ENCODE data around the gene KRTAP10-7.
"Not testable (repeated sequence)": the region's sequence is repeated elsewhere in the genome, so short reads cannot be mapped to it uniquely, and the experiment has no call there.

KRTAP10-7 gene

GRCh38 chr21:44628707-44629391, 28.5 kb downstream of the KRTAP10-7 start:
- in situ Hi-C loops (cut with HindIII; ENCODE audit: low sequenced_read_pairs) = no loop called here

- in situ Hi-C loops (cut with HindIII; ENCODE audit: low sequenced_read_pairs) = no loop called here
These were observed 30.0 kb downstream of the KRTAP10-7 start for GRCh38 chr21:44630440-44630839.

GRCh38 chr21:44632067-44632466, 31.7 kb downstream of the KRTAP10-7 start:
- in situ Hi-C loops (cut with HindIII; ENCODE audit: low sequenced_read_pairs) = no loop called here

GRCh38 chr21:44636209-44637017, 36.0 kb downstream of the KRTAP10-7 start:
- in situ Hi-C loops (cut with HindIII; ENCODE audit: low sequenced_read_pairs) = no loop called here

- in situ Hi-C loops (cut with HindIII; ENCODE audit: low sequenced_read_pairs) = no loop called here
These were observed 36.8 kb downstream of the KRTAP10-7 start, which contains the start of gene KRTAP10-10 for GRCh38 chr21:44637018-44637850. TSS of gene KRTAP10-10 (plus strand) at chr21:44637356. CDS start at chr21:44637418, 62 bp downstream.

- in situ Hi-C loops (cut with HindIII; ENCODE audit: low sequenced_read_pairs) = not testable (repeated sequence)
These were observed 37.5 kb downstream of the KRTAP10-7 start for GRCh38 chr21:44637851-44638348.

GRCh38 chr21:44638506-44639330, 38.3 kb downstream of the KRTAP10-7 start:
- in situ Hi-C loops (cut with HindIII; ENCODE audit: low sequenced_read_pairs) = not testable (repeated sequence)

- in situ Hi-C loops (cut with HindIII; ENCODE audit: low sequenced_read_pairs) = no loop called here
These were observed 38.9 kb downstream of the KRTAP10-7 start for GRCh38 chr21:44639331-44639655.

GRCh38 chr21:44640761-44641160, 40.4 kb downstream of the KRTAP10-7 start:
- in situ Hi-C loops (cut with HindIII; ENCODE audit: low sequenced_read_pairs) = no loop called here

GRCh38 chr21:44643741-44644310, 43.4 kb downstream of the KRTAP10-7 start:
- in situ Hi-C loops (cut with HindIII; ENCODE audit: low sequenced_read_pairs) = no loop called here

- in situ Hi-C loops (cut with HindIII; ENCODE audit: low sequenced_read_pairs) = no loop called here
These were observed 44.5 kb downstream of the KRTAP10-7 start for GRCh38 chr21:44644878-44645277.

GRCh38 chr21:44646366-44647221, 46.2 kb downstream of the KRTAP10-7 start, which contains the start of gene KRTAP10-11:
TSS of gene KRTAP10-11 (plus strand) at chr21:44646414. CDS start at chr21:44646459, 45 bp downstream.
- in situ Hi-C loops (cut with HindIII; ENCODE audit: low sequenced_read_pairs) = not testable (repeated sequence)

GRCh38 chr21:44647222-44647552, 46.8 kb downstream of the KRTAP10-7 start:
- in situ Hi-C loops (cut with HindIII; ENCODE audit: low sequenced_read_pairs) = no loop called here

GRCh38 chr21:44648557-44649311, 48.3 kb downstream of the KRTAP10-7 start:
- in situ Hi-C loops (cut with HindIII; ENCODE audit: low sequenced_read_pairs) = no loop called here

- in situ Hi-C loops (cut with HindIII; ENCODE audit: low sequenced_read_pairs) = no loop called here
These were observed 49.2 kb downstream of the KRTAP10-7 start for GRCh38 chr21:44649521-44650100.

GRCh38 chr21:44650265-44650972, 50.0 kb downstream of the KRTAP10-7 start:
- in situ Hi-C loops (cut with HindIII; ENCODE audit: low sequenced_read_pairs) = no loop called here

- in situ Hi-C loops (cut with HindIII; ENCODE audit: low sequenced_read_pairs) = no loop called here
These were observed 50.7 kb downstream of the KRTAP10-7 start for GRCh38 chr21:44650973-44651675.

Measured in DLD1 (cell line).